NB4 (cell line): ENCODE data around the gene SLC29A4.
A peak's percentile ranks its signal among the peaks of the same experiment; 100 is the strongest.

Source experiments
- DNase-seq: peaks from one replicate; pipeline ENCODE4 v3.0.0; 2010; ENCODE audit warnings: low read depth
- H3K4me3 ChIP-seq: one replicate; pipeline ENCODE4 v1.5.1; 2011; ENCODE audit warnings: mild to moderate bottlenecking, low read depth, low read length, moderate library complexity
- CTCF ChIP-seq: IDR thresholded peaks from one replicate; pipeline ENCODE4 v1.5.1; 2012; ENCODE audit warnings: low read depth, low read length
- MAX ChIP-seq: IDR thresholded peaks from 2 replicates; pipeline ENCODE4 v1.6.1; 2011; ENCODE audit warnings: low read depth, low read length
- MYC ChIP-seq: IDR thresholded peaks from 2 replicates; pipeline ENCODE4 v1.6.1; 2011; ENCODE audit warnings: low read depth, low read length
- POLR2A ChIP-seq: IDR thresholded peaks from 2 replicates; pipeline ENCODE4 v1.6.1; 2011; ENCODE audit warnings: mild to moderate bottlenecking; ENCODE audit not compliant: insufficient read length; ENCODE audit errors: extremely low read depth

The SLC29A4 gene

DNA sequence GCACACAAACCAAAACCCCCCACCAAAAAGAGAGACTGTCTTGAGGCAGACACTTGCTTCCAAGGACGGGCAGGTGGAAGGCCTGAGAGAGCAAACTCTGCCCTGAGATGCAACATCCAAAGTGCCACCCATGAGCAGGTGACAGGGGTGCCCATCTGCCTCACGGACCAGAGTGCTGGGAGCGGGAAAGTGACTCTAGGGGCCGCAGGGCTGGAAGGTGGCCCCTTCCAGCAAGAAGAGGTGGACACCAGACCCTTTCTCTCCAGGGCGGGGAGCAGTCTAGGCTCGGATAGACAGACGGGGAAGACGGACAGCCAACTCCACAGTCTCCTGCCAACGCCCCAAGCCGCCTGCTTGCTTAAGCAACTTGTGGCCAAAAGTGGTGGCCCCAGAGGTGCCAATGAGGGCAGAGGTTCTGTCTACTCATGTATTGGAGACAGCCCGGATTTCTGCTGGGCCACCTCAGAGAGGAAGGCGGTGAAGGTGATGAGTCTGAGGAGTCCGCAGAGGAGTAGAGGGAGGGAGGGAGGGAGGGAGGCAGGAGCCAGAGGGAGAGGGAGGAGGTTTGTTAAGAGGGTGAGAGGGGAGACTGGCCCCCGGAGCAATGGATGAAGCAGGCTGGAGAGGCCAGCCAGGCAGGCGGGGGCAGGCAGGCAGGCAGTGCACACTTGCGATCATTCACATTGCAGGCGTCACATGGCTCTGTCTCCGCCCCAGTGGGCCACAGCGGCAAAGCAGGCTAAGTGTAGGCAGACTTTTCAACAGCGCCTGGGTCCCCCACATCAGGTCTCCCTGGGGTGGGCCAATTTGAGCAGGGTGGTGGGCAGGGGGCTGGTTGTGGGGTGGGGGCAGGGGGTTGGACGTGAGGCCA is 65.6 kb downstream of the SLC29A4 start:
- DNase-seq, result no peak
- TF ChIP-seq MYC (no peak), MAX (no peak), CTCF (no peak), POLR2A (no peak)
- no peak overlapping the region for H3K4me3 ChIP-seq

DNA sequence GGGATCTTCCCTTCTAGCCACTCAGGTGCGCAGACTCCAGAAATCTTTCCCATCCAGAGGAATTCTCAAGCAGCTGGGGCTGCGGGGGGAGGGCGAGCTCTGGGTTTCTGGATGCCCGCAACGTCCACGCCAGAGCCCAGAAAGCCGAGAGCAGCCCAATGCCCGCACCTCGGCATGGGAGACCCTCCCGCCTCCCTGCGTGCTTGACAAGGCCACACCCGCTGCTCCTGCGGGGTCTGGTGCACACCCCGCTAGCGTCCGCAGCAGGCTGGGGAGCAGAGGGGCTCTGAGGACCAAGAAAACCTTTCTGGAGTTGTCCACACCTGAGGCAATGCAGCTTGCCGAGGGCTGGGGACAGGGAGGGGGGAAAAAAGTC is 66.2 kb downstream of the SLC29A4 start:
- DNase-seq, result no peak
- TF ChIP-seq POLR2A (peak; percentile 6), MYC (no peak), CTCF (no peak), MAX (no peak)
- no peak overlapping the region for H3K4me3 ChIP-seq

- no peak for DNase-seq
- no peak overlapping the region for H3K4me3 ChIP-seq
- TF ChIP-seq CTCF (no peak), POLR2A (peak; percentile 8), MYC (no peak), MAX (no peak)
Measured at GRCh38 chr7:5349437-5350173, 66.9 kb downstream of the SLC29A4 start.

- no peak for DNase-seq
- TF ChIP-seq MYC (no peak), CTCF (no peak), POLR2A (no peak), MAX (no peak)
- no peak overlapping the region for H3K4me3 ChIP-seq
Measured at GRCh38 chr7:5350174-5350463, 67.4 kb downstream of the SLC29A4 start.

DNA sequence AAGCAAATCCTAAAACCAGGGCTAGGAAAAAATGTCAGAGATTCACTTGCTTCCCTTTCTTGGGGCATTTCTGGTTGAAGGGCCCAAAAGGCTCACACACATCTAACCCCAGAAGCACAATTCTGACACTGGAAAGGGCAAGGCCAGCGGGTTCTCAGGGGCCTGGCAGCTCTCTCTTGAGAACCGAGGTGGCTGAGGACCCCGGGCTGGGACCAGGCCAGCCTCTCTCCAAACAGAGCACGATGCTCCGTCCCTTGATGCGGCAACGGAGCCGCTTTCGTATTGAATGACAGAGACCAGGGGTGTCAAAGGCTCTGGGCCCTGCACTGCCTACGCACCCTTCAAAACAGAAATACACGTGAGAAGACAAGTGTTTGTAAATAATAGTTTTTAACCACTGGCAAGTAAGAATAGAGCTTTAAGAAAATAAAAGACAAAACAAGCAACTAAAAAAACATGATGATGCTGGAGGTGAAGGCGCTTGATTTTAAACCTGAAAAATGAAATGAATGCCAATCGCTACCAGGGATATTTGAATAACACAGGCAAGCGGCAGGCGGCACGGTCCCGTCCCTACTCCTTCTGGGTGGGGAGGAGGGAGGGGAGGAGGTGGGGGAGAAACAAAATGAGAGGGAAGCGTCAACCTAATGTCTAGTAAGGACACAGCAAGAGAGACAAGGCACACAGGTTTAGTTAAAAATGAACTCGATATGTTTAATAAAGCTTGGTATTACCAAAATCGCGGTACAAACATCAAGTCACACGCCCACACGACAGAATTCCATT is 68.0 kb downstream of the SLC29A4 start:
- no peak for DNase-seq
- H3K4me3 ChIP-seq, result no peak overlapping the region
- TF ChIP-seq MAX (no peak), CTCF (no peak), MYC (no peak), POLR2A (no peak)
